ENCODE measurements around the gene OR6K3. TPM values are rescaled to one million over a fixed set of nuclear protein-coding genes. Genes with fewer than 3 reads are reported as not detected.

OR6K3 gene
- polyA plus RNA-seq, 1 donor (not counting 4 experiments of a cell fraction or from before 2014, with no cell fraction given), result not detected

- no peaks in the 10 kb centered on the region for H3K9me1 ChIP-seq (ENCODE audit: control insufficient read depth, extremely low read depth, insufficient read depth, low read length)
- DNase-seq (ENCODE audit: low read depth, low spot score) (no peak), FAIRE-seq (no peak)
- dilution Hi-C loops (cut with MboI; ENCODE audit: extremely low pct_ligation_motif_present, low sequenced_read_pairs), result no loop called here
- H3K4me1 ChIP-seq (ENCODE audit: control insufficient read depth, extremely low read depth, insufficient read depth, low read length), result no peaks in the 10 kb centered on the region
- H2AFZ ChIP-seq (ENCODE audit: control insufficient read depth, low read length), result no peak overlapping the region
- H3K27me3 ChIP-seq (ENCODE audit: control insufficient read depth, extremely low read depth, insufficient read depth, low read length), result no peaks in the 10 kb centered on the region
- no peaks in the 10 kb centered on the region for H3K36me3 ChIP-seq (ENCODE audit: control insufficient read depth in 2 of 2, extremely low read depth in 1 of 2, insufficient read depth in 2 of 2, low read length in 2 of 2)
- no peak overlapping the region for H3K4me3 ChIP-seq (ENCODE audit: control insufficient read depth in 2 of 3, extremely low read depth in 1 of 3, insufficient read depth in 2 of 3, low read depth in 1 of 3, low read length in 3 of 3)
- TF ChIP-seq CTCF (optimal IDR thresholded peaks at IDR 0.05 in 1 of 3, IDR thresholded peaks at IDR 0.05 in 1 of 3, conservative IDR thresholded peaks at IDR 0.05 in 1 of 3; ENCODE audit: extremely low read depth in 1 of 3, insufficient read depth in 2 of 3, low read length in 3 of 3), result no peak
- H3K4me2 ChIP-seq (ENCODE audit: control insufficient read depth, extremely low read depth, insufficient read depth, low read depth, low read length), result no peak overlapping the region
- no peaks in the 10 kb centered on the region for H4K20me1 ChIP-seq (ENCODE audit: control insufficient read depth, extremely low read depth, insufficient read depth, low read length)
- no peak overlapping the region for H3K9ac ChIP-seq (ENCODE audit: control insufficient read depth, extremely low read depth, insufficient read depth, low read length)
- no peaks in the 10 kb centered on the region for H3K79me2 ChIP-seq (ENCODE audit: control insufficient read depth, insufficient read depth, low read length)
- H3K27ac ChIP-seq (ENCODE audit: control insufficient read depth, insufficient read depth, low read length), result no peak overlapping the region
- no peaks in the 10 kb centered on the region for H3K9me3 ChIP-seq (ENCODE audit: control insufficient read depth, low read depth, low read length)
Observed at GRCh38 chr1:158752155-158752712, 31.7 kb upstream of the OR6K3 start.

GRCh38 chr1:158735848-158736247 lies 15.3 kb upstream of the OR6K3 start:
- dilution Hi-C loops (cut with MboI; ENCODE audit: extremely low pct_ligation_motif_present, low sequenced_read_pairs), result no loop called here
- no peaks in the 10 kb centered on the region for H3K27me3 ChIP-seq (ENCODE audit: control insufficient read depth, extremely low read depth, insufficient read depth, low read length)
- no peaks in the 10 kb centered on the region for H3K36me3 ChIP-seq (ENCODE audit: control insufficient read depth in 2 of 2, extremely low read depth in 1 of 2, insufficient read depth in 2 of 2, low read length in 2 of 2)
- FAIRE-seq (no peak), DNase-seq (ENCODE audit: low read depth, low spot score) (no peak)
- H4K20me1 ChIP-seq (ENCODE audit: control insufficient read depth, extremely low read depth, insufficient read depth, low read length), result no peaks in the 10 kb centered on the region
- H2AFZ ChIP-seq (ENCODE audit: control insufficient read depth, low read length), result no peak overlapping the region
- no peak overlapping the region for H3K9ac ChIP-seq (ENCODE audit: control insufficient read depth, extremely low read depth, insufficient read depth, low read length)
- no peak overlapping the region for H3K4me2 ChIP-seq (ENCODE audit: control insufficient read depth, extremely low read depth, insufficient read depth, low read depth, low read length)
- no peaks in the 10 kb centered on the region for H3K4me1 ChIP-seq (ENCODE audit: control insufficient read depth, extremely low read depth, insufficient read depth, low read length)
- H3K9me1 ChIP-seq (ENCODE audit: control insufficient read depth, extremely low read depth, insufficient read depth, low read length), result no peaks in the 10 kb centered on the region
- H3K79me2 ChIP-seq (ENCODE audit: control insufficient read depth, insufficient read depth, low read length), result no peaks in the 10 kb centered on the region
- no peak overlapping the region for H3K4me3 ChIP-seq (ENCODE audit: control insufficient read depth in 2 of 3, extremely low read depth in 1 of 3, insufficient read depth in 2 of 3, low read depth in 1 of 3, low read length in 3 of 3)
- no peak overlapping the region for H3K27ac ChIP-seq (ENCODE audit: control insufficient read depth, insufficient read depth, low read length)
- H3K9me3 ChIP-seq (ENCODE audit: control insufficient read depth, low read depth, low read length), result no peaks in the 10 kb centered on the region
- no peak for TF ChIP-seq CTCF (optimal IDR thresholded peaks at IDR 0.05 in 1 of 3, IDR thresholded peaks at IDR 0.05 in 1 of 3, conservative IDR thresholded peaks at IDR 0.05 in 1 of 3; ENCODE audit: extremely low read depth in 1 of 3, insufficient read depth in 2 of 3, low read length in 3 of 3)
- TF ChIP-seq EZH2 (IDR thresholded peaks at IDR 0.05; ENCODE audit: low read length), result no peak

Measured in keratinocyte (primary cell).